IPS-20b (cell line): ENCODE results near the gene RBM26.
A peak's percentile ranks its signal among the peaks of the same experiment; 100 is the strongest.

ENCODE experiments used
- H3K27ac ChIP-seq: one replicate; pipeline ENCODE4 v1.5.1; 2013; ENCODE audit warnings: low read length
- H3K27me3 ChIP-seq: 2 replicates; pipeline ENCODE4 v1.6.1; 2013; ENCODE audit warnings: mild to moderate bottlenecking, low read length, inconsistent platforms; ENCODE audit not compliant: insufficient read depth
- H3K36me3 ChIP-seq: 2 replicates; pipeline ENCODE4 v1.6.1; 2013; ENCODE audit warnings: low read depth, mild to moderate bottlenecking, inconsistent platforms, low read length, moderate library complexity; ENCODE audit not compliant: insufficient read depth
- H3K4me1 ChIP-seq: 2 replicates; pipeline ENCODE4 v1.6.1; 2013; ENCODE audit warnings: mild to moderate bottlenecking, control low read depth, inconsistent platforms, low read length, moderate library complexity; ENCODE audit not compliant: insufficient read depth
- H3K4me3 ChIP-seq: 2 replicates; pipeline ENCODE4 v1.5.1; 2013; ENCODE audit warnings: mild to moderate bottlenecking, low read length, inconsistent platforms
- H3K9ac ChIP-seq: 2 replicates; pipeline ENCODE4 v1.6.1; 2013; ENCODE audit warnings: low read depth, mild to moderate bottlenecking, inconsistent platforms, low read length, moderate library complexity
- H3K9me3 ChIP-seq: 2 replicates; pipeline ENCODE4 v1.6.1; 2013; ENCODE audit warnings: mild to moderate bottlenecking, low read depth, low read length, inconsistent platforms; ENCODE audit not compliant: insufficient read depth

Gene RBM26

GRCh38 chr13:79405831-79406596 lies at the start of gene RBM26:
Gene RBM26, minus strand, starts transcription at chr13:79406255. Its CDS starts 481 bp downstream, at chr13:79405774.
- Histone ChIP-seq H3K4me3 (peak within 1 kb of the TSS; percentile 96), H3K9ac (peak within 1 kb of the TSS; percentile 98), H3K27ac (peak within 1 kb of the TSS; percentile 94), H3K9me3 (no peaks in the 10 kb centered on the region), H3K4me1 (peaks cover 23% of the 10 kb centered on the region; the same call in 1 of the 2 replicates), H3K36me3 (no peaks in the 10 kb centered on the region), H3K27me3 (no peaks in the 10 kb centered on the region)

- no peaks in the 10 kb centered on the region for H3K36me3 ChIP-seq
- H3K4me3 ChIP-seq = no peak overlapping the region
- no peak overlapping the region for H3K27ac ChIP-seq
These were observed 49.3 kb upstream of the RBM26 start for GRCh38 chr13:79455331-79455730.

GRCh38 chr13:79452239-79452913 lies 46.3 kb upstream of the RBM26 start:
- H3K27me3 ChIP-seq = no peaks in the 10 kb centered on the region
- H3K9me3 ChIP-seq = no peaks in the 10 kb centered on the region
- no peak overlapping the region for H3K9ac ChIP-seq
- H3K27ac ChIP-seq = no peak overlapping the region
- H3K4me3 ChIP-seq = no peak overlapping the region
- no peaks in the 10 kb centered on the region for H3K36me3 ChIP-seq
- peaks cover 4% of the 10 kb centered on the region; the same call in 1 of the 2 replicates for H3K4me1 ChIP-seq

More at GRCh38 chr13:79455331-79455730, 49.3 kb upstream of the RBM26 start:
- Histone ChIP-seq H3K9me3 (no peaks in the 10 kb centered on the region), H3K27me3 (no peaks in the 10 kb centered on the region), H3K9ac (no peak overlapping the region), H3K4me1 (peaks cover 4% of the 10 kb centered on the region; the same call in 1 of the 2 replicates)

- peaks cover 4% of the 10 kb centered on the region; the same call in 1 of the 2 replicates for H3K4me1 ChIP-seq
- H3K9ac ChIP-seq = no peak overlapping the region
- H3K36me3 ChIP-seq = no peaks in the 10 kb centered on the region
- no peaks in the 10 kb centered on the region for H3K27me3 ChIP-seq
- no peak overlapping the region for H3K4me3 ChIP-seq
- no peak overlapping the region for H3K27ac ChIP-seq
- no peaks in the 10 kb centered on the region for H3K9me3 ChIP-seq
These were observed 45.5 kb upstream of the RBM26 start for GRCh38 chr13:79451500-79451962.

GRCh38 chr13:79450110-79450509 lies 44.1 kb upstream of the RBM26 start:
- Histone ChIP-seq H3K9me3 (no peaks in the 10 kb centered on the region), H3K27me3 (no peaks in the 10 kb centered on the region), H3K4me3 (no peak overlapping the region), H3K9ac (no peak overlapping the region), H3K27ac (no peak overlapping the region), H3K4me1 (peaks cover 4% of the 10 kb centered on the region; the same call in 1 of the 2 replicates), H3K36me3 (no peaks in the 10 kb centered on the region)

- Histone ChIP-seq H3K4me3 (no peak overlapping the region), H3K4me1 (peaks cover 4% of the 10 kb centered on the region; the same call in 1 of the 2 replicates), H3K9me3 (no peaks in the 10 kb centered on the region), H3K27ac (no peak overlapping the region), H3K36me3 (no peaks in the 10 kb centered on the region), H3K27me3 (no peaks in the 10 kb centered on the region), H3K9ac (no peak overlapping the region)
These were observed 42.4 kb upstream of the RBM26 start for GRCh38 chr13:79448413-79448812.

GRCh38 chr13:79447741-79448140 lies 41.7 kb upstream of the RBM26 start:
- no peaks in the 10 kb centered on the region for H3K9me3 ChIP-seq
- no peaks in the 10 kb centered on the region for H3K36me3 ChIP-seq

GRCh38 chr13:79447141-79447540 lies 41.1 kb upstream of the RBM26 start:
- no peaks in the 10 kb centered on the region for H3K36me3 ChIP-seq
- no peaks in the 10 kb centered on the region for H3K9me3 ChIP-seq
- H3K4me1 ChIP-seq = peaks cover 4% of the 10 kb centered on the region; the same call in 1 of the 2 replicates
- no peaks in the 10 kb centered on the region for H3K27me3 ChIP-seq
- H3K27ac ChIP-seq = no peak overlapping the region
- no peak overlapping the region for H3K4me3 ChIP-seq
- no peak overlapping the region for H3K9ac ChIP-seq

More at GRCh38 chr13:79447741-79448140, 41.7 kb upstream of the RBM26 start:
- no peak overlapping the region for H3K27ac ChIP-seq
- peaks cover 4% of the 10 kb centered on the region; the same call in 1 of the 2 replicates for H3K4me1 ChIP-seq
- no peak overlapping the region for H3K9ac ChIP-seq
- H3K4me3 ChIP-seq = no peak overlapping the region
- no peaks in the 10 kb centered on the region for H3K27me3 ChIP-seq

- Histone ChIP-seq H3K4me3 (no peak overlapping the region), H3K9ac (no peak overlapping the region), H3K36me3 (no peaks in the 10 kb centered on the region), H3K27ac (no peak overlapping the region), H3K9me3 (no peaks in the 10 kb centered on the region), H3K27me3 (no peaks in the 10 kb centered on the region), H3K4me1 (no peaks in the 10 kb centered on the region)
These were observed 40.1 kb upstream of the RBM26 start for GRCh38 chr13:79445968-79446645.

- H3K4me3 ChIP-seq = no peak overlapping the region
- no peak overlapping the region for H3K9ac ChIP-seq
- H3K27ac ChIP-seq = no peak overlapping the region
- no peaks in the 10 kb centered on the region for H3K9me3 ChIP-seq
- no peaks in the 10 kb centered on the region for H3K27me3 ChIP-seq
- no peaks in the 10 kb centered on the region for H3K4me1 ChIP-seq
- no peaks in the 10 kb centered on the region for H3K36me3 ChIP-seq
These were observed 36.7 kb upstream of the RBM26 start for GRCh38 chr13:79442706-79443105.

- no peaks in the 10 kb centered on the region for H3K9me3 ChIP-seq
- H3K9ac ChIP-seq = no peak overlapping the region
- H3K36me3 ChIP-seq = no peaks in the 10 kb centered on the region
- no peak overlapping the region for H3K27ac ChIP-seq
- H3K27me3 ChIP-seq = no peaks in the 10 kb centered on the region
- H3K4me3 ChIP-seq = no peak overlapping the region
- no peaks in the 10 kb centered on the region for H3K4me1 ChIP-seq
These were observed 36.2 kb upstream of the RBM26 start for GRCh38 chr13:79442221-79442620.
